Activated naive CD4-positive, alpha-beta T cell treated with anti-CD3 and anti-CD28 coated beads, Interleukin-2, amount 50 U/mL, for 72 hours (primary cell): ENCODE measurements around the gene GRM7. TPM values are rescaled to one million over a fixed set of nuclear protein-coding genes. Genes with fewer than 3 reads are reported as not detected.

ENCODE experiments used
- ATAC-seq, 2 donors: fragments of 150-1000 bp; cut with Tn5 transposase; 2 replicates each; pipeline ENCODE4 v1.10.0; 2021; ENCODE audit warnings: mild to moderate bottlenecking in 2 of 2, moderate library complexity in 2 of 2
- DNase-seq, 2 donors: peaks; one replicate each; pipeline ENCODE4 v3.0.0; 2021 to 2022; ENCODE audit warnings: low spot score in 2 of 2
- H3K27ac Mint-ChIP-seq, 2 donors: one replicate each; pipeline ENCODE4 v1.8.0; 2022; ENCODE audit warnings: mild to moderate bottlenecking in 2 of 2, mixed read lengths in 2 of 2
- H3K36me3 Mint-ChIP-seq, 2 donors: one replicate each; pipeline ENCODE4 v1.8.0; 2022; ENCODE audit warnings: mixed read lengths in 2 of 2
- H3K9me3 Mint-ChIP-seq, 2 donors: one replicate each; pipeline ENCODE4 v1.8.0; 2022; ENCODE audit warnings: mixed read lengths in 2 of 2
- total RNA-seq, 2 donors: library from RNA; stranded (reverse); gene quantifications; one replicate each; pipeline ENCODE4 v1.2.3, GENCODE V29; 2022

GRM7 gene
- total RNA-seq, 2 donors from 2014 or later, result not detected

DNA sequence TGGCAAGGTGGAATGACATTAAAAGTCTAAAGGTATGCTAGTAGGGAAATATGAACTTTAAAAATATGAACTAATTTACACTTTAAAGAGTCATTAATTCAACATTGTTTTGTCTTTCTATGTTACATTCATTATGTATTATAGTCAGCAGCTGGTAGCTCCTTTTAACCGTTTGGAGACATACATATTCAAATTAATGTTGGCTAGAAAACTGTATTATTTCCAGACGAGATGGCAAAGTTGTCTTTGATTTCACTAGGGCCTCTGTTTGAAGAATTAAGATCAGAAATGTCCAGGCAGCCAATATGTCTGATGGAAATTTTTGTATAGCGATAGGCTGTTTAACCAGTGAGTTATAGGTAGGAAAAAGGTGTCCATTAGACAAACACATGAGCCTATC is 817.6 kb downstream of the GRM7 start:
- no peaks in the 10 kb centered on the region for H3K36me3 Mint-ChIP-seq
- H3K9me3 Mint-ChIP-seq, result peaks cover 0 to 3% of the 10 kb centered on the region in 2 donors
- DNase-seq, result no peak
- ATAC-seq, result no peak
- no peak overlapping the region for H3K27ac Mint-ChIP-seq

DNA sequence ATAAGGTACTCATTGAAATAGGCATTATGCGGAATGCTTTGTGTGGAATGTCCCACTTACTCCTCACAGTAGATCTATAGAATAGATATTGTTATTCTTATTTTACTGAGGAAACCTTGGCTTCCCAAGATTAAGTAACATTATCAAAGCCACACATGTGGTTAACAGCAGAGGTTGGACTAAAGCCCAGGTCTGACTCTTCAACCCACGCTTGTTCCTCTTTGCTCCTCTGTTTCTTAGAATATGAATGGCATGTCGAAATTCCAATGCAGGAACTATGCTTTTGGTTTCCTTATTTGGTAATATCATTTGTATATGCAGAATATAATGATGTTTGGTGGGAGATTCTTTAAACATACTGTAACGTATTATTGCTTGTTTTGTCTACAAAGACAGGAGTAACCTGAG is 821.9 kb downstream of the GRM7 start:
- ATAC-seq (no peak), DNase-seq (no peak)
- Mint-ChIP-seq H3K36me3 (no peaks in the 10 kb centered on the region), H3K27ac (no peak overlapping the region), H3K9me3 (peaks cover 0 to 3% of the 10 kb centered on the region in 2 donors)

DNA sequence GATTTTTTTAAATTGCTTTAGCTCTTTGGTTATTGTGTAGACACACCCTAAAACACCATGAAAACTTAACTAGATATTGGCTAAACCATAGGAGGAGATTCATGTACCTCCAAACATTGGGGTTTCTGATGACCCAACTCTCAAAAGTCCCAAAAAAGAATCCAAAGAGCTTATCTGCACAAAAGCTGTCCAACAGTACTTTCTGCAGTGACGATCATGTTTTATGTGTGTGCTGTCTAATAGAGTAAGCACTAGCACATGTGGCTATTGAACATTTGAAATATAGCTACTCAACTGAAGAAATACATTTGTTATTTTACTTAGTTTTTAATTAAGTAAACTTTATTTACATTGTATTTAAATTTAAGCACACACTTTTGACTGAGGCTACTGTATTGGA is 822.5 kb downstream of the GRM7 start:
- H3K36me3 Mint-ChIP-seq, result no peaks in the 10 kb centered on the region
- H3K9me3 Mint-ChIP-seq, result peaks cover 0 to 3% of the 10 kb centered on the region in 2 donors
- ATAC-seq (no peak), DNase-seq (no peak)
- no peak overlapping the region for H3K27ac Mint-ChIP-seq

DNA sequence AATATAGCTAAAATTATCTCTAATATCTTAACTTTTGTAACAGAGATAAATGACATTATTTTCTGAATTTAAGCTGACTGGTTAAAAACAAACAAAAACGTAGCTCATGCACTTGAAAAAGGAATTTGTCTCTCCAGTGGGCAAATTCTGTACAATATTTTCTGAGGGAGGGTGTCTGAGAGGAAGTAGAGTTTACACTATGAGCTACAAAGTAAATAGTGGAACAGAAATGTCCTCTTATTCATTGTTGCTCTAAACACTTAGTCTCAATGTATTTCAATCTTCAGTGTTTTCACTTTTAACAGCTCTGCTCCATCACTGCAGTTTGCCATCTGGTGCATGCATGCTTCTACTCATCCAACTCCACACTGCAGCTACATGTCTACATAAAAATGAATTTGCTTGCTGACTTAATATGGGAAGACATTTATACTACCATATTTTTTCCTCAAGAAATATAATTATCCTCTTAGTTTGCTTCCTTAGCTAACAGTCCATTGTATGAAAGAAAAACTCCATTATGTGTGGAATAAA is 823.3 kb downstream of the GRM7 start:
- Mint-ChIP-seq H3K36me3 (no peaks in the 10 kb centered on the region), H3K27ac (no peak overlapping the region), H3K9me3 (peaks cover 0 to 3% of the 10 kb centered on the region in 2 donors)
- ATAC-seq (no peak), DNase-seq (no peak)

DNA sequence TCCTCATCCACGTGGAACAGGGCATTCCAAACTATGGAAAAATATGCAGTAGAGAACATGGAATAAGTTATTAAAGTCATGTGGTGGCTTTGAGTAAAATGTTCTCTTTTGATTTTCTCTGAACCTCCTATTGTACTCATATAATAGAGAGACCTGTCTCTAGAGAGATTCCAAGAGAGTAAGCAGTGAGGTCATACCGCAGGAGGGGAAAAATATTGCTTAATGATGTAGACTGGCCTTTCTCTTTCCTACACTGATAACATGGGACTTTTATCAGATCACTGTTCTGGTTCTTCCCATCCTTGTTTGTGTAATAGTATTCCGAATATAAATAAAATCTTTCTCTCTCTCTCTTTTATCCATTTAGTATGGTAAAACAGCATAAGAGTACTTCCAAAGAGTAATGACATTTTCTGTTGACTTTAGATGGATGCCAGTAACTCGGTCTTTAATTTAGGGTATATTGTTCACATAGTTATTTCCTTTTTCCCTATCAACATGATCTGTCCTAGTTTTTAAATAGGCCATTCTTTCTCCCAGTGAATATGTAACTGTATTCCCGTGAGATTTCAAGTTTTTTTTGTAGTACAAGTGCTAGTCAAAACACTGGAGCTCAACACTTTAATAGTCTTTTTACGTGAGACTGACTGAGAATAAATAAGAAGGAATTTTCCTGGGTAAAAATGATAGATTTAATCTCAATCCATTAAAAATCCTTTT is 826.7 kb downstream of the GRM7 start:
- Mint-ChIP-seq H3K36me3 (peaks cover 0 to 4% of the 10 kb centered on the region in 2 donors), H3K9me3 (peaks cover 0 to 4% of the 10 kb centered on the region in 2 donors), H3K27ac (no peak overlapping the region)
- DNase-seq, result no peak
- ATAC-seq, result no peak

DNA sequence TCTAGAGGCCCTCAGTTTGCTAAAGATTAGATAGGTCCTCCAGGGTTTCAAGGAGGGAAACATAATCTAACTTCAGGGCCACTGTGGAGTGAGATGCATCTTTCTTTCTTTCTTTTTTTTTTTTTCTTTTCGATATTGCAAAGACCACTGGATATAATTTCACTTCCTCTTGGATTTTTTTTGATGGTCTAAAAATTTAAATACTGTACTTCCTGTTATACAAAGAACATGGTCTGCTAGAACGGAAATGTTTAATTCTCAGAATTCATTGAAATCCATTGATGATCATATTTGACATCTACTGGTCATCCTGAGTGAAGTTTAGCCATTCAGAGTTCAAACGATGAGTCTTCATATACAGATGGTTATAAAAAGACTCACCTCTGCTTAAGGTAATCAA is 832.0 kb downstream of the GRM7 start:
- Mint-ChIP-seq H3K36me3 (peaks cover 0 to 4% of the 10 kb centered on the region in 2 donors), H3K27ac (no peak overlapping the region), H3K9me3 (peaks cover 0 to 5% of the 10 kb centered on the region in 2 donors)
- ATAC-seq (no peak), DNase-seq (no peak)

DNA sequence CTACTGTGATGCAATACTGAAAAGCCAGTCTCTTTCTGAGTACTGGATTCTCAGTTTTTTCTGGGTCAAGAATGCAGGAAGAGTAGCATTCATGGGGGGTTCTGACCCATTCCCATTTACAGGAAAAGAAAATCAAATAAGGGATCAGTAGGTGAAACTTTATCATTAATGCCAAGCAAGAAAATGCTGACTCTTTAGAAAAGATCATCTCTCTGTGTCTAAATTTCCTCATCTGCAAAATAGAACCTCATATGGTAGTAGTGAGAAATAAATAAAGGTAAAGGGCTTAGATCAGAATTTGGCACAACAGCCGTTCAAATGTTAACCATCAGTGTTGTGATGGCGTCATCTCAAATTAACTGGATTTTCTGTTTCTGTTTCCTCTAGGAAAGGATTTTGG is 833.1 kb downstream of the GRM7 start:
- H3K9me3 Mint-ChIP-seq, result peaks cover 0 to 8% of the 10 kb centered on the region in 2 donors
- ATAC-seq (no peak), DNase-seq (no peak)
- peaks cover 0 to 4% of the 10 kb centered on the region in 2 donors for H3K36me3 Mint-ChIP-seq
- H3K27ac Mint-ChIP-seq, result no peak overlapping the region

DNA sequence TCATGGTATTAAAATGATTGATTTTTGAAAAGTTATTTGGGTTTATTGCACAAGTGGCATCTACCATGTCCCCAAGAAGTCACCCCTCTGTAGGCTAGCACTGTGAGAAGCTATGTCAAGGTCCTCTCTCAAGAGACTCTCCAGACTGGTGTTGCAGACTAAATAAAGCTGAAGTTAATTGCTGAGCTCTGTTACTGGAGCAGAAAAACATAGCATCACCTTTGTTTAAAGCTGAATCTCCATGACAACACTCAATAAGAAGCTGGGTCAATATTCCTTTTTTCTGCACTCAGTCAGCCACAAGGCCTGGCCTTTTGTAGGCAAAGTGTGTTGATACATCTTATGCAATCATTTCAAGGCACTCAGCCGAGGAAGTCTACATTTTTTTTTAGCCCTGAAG is 834.1 kb downstream of the GRM7 start:
- Mint-ChIP-seq H3K36me3 (peaks cover 0 to 4% of the 10 kb centered on the region in 2 donors), H3K27ac (no peak overlapping the region), H3K9me3 (peaks cover 0 to 8% of the 10 kb centered on the region in 2 donors)
- no peak for DNase-seq
- ATAC-seq, result no peak

DNA sequence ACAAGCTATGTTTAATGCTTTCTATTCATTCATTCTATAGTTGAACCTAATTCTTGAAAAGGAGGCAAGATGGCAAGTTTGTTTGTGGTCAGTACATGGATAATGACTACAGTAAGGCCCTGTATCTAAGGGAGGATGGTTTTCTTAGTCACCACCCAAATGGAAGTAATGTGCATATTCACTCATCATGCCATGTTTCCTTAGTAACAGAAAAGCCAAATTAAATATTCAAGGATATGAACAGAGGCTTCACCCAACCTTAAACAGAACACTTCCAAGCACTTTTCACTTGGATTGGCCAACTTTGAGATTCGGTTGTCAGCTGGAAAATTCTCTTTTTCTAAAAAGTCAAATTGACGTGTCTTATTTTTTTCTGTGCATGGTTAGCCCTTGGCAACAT is 835.4 kb downstream of the GRM7 start:
- H3K9me3 Mint-ChIP-seq, result peaks cover 0 to 8% of the 10 kb centered on the region in 2 donors
- ATAC-seq, result no peak
- peaks cover 0 to 4% of the 10 kb centered on the region in 2 donors for H3K36me3 Mint-ChIP-seq

DNA sequence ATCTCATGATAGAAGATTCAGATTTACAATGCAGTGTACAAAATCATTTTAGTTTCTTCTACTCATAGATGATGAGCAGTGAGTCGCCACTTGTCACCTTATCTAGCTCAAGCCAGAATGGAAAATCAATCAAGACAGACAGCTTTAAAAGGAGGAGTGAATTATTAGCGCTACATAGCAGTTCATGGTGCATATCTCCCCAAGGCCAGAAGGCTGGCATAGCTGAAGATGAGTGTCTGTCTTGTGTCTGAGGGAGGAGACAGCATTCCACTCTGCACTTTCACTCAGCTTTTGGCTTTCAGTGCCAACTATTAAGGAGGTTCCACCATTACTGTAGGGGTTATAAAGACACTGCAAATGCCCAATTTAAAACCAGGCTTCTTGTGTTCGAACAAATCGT is 836.6 kb downstream of the GRM7 start:
- ATAC-seq, result no peak
- no peak for DNase-seq

More for the DNA sequence above, 835.4 kb downstream of the GRM7 start:
- no peak overlapping the region for H3K27ac Mint-ChIP-seq
- no peak for DNase-seq

DNA sequence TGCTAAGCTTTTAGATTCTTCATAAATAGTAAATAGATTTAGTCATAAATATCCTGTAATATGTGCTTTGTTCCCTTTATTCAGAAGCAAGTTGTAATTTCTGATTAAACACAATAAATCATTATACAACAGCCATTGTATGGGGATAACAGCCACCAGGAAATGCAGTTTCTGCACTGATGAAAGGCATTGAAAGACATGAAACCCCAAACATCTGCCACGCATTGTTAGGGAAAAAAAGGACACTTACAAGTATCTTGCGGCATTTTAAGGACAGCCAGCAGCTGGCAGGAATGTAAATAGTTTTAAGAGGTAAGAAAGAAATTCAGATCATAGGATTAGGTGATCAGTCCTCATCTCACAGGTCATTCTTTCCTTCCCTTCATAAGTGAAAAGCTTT is 839.6 kb downstream of the GRM7 start:
- H3K9me3 Mint-ChIP-seq, result peaks cover 0 to 4% of the 10 kb centered on the region in 2 donors
- DNase-seq, result no peak
- no peak for ATAC-seq
- no peak overlapping the region for H3K27ac Mint-ChIP-seq
- H3K36me3 Mint-ChIP-seq, result no peaks in the 10 kb centered on the region

More for the DNA sequence above, 836.6 kb downstream of the GRM7 start:
- Mint-ChIP-seq H3K9me3 (peaks cover 0 to 4% of the 10 kb centered on the region in 2 donors), H3K27ac (no peak overlapping the region), H3K36me3 (no peaks in the 10 kb centered on the region)

DNA sequence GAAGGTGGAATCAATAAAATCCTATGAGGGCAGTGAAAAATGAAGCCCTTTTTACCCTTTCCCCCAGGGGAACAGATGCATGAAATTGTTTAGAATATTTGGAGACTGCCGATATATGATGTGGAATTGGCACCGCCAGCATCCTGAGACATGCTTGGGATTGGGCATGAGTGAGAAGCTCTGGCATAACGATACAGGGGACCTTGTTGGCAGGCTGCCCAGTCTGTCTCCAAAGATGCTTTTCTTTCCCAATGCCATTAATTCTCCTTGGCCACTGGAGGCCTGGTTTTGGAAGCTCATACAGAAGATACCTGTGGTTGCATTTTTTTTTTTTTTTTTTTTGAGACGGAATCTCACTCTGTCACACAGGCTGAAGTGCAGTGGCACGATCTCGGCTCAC is 840.1 kb downstream of the GRM7 start:
- ATAC-seq (no peak), DNase-seq (no peak)
- Mint-ChIP-seq H3K9me3 (peaks cover 0 to 4% of the 10 kb centered on the region in 2 donors), H3K36me3 (no peaks in the 10 kb centered on the region), H3K27ac (no peak overlapping the region)

DNA sequence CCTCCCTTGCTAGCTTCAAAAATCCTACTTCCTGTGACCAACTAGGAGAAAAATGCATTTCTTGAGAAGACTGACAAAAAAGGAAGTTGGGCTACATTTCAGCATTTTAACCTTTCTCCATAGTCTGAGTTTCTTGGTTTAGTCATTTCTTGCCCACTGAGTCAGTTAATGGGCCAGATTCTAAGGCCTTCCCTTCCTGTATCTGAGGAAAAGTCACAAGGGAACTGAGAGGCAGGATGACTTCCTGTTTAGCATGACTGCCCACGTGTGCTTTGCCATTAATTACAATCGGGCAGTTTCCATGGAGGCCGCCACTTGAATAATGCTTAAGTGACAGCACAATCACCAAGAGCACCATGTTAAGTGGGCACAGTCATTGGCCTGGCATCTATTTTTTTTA is 846.3 kb downstream of the GRM7 start:
- H3K27ac Mint-ChIP-seq, result no peak overlapping the region
- no peak for DNase-seq

DNA sequence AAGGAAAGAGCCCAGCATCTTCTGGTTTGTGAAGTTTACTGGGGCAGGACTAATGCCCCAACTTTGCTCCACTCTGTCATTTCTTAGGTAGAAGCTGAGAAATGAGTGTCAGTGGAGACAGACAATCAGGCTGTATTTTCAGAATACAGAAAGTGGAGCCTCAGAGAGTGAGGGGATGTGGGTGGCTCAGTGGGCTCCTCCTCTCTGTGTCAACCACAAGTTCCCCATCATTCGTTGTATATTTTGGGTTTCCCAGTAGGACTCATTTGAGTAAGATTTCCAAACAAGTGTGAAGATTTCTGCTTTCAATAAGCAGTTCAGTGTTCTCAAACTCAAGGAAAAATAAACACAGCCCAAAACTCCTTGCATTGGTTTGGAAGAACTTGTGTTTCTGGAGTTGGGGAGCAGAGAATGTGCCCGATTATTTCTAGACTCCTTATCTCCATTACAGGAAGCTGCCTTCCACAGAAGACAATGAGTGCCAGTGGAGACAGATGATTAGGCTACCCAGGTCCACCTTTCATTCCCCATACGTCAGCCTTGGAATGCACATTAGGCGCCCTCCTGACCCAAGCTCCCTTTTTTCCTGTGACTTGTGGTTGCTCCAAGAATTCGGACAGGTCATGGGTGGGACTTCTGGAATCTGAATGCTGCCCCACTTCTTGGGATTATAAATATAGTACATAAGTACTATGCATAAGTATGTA is 848.6 kb downstream of the GRM7 start:
- peak in 1 of 2 donors; percentile 62 for ATAC-seq
- Mint-ChIP-seq H3K36me3 (no peaks in the 10 kb centered on the region), H3K9me3 (peaks cover 0 to 4% of the 10 kb centered on the region in 2 donors), H3K27ac (no peak overlapping the region)
- DNase-seq, result no peak

More for the DNA sequence above, 846.3 kb downstream of the GRM7 start:
- ATAC-seq, result peak in 1 of 2 donors; percentile 45
- H3K36me3 Mint-ChIP-seq, result no peaks in the 10 kb centered on the region
- peaks cover 0 to 4% of the 10 kb centered on the region in 2 donors for H3K9me3 Mint-ChIP-seq

DNA sequence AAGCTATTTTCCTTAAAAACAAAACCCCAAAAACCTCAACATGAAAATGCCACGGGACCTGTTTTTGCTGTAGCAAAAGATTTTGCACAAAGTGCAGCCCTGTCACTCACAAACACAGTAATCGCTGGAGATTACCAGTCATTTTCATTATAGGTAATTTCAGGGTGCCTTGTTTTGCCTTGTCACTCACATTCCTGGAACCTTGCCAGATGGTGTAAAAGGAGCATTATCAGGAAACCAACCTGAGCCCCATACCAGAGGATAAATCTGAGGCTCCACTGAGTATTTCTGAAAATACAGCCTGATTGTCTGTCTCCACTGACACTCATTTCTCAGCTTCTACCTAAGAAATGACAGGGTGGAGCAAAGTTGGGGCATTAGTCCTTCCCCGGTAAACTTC is 849.4 kb downstream of the GRM7 start:
- H3K36me3 Mint-ChIP-seq, result no peaks in the 10 kb centered on the region
- H3K27ac Mint-ChIP-seq, result no peak overlapping the region
- ATAC-seq (peak in 1 of 2 donors; percentile 60), DNase-seq (no peak)
- peaks cover 0 to 4% of the 10 kb centered on the region in 2 donors for H3K9me3 Mint-ChIP-seq

DNA sequence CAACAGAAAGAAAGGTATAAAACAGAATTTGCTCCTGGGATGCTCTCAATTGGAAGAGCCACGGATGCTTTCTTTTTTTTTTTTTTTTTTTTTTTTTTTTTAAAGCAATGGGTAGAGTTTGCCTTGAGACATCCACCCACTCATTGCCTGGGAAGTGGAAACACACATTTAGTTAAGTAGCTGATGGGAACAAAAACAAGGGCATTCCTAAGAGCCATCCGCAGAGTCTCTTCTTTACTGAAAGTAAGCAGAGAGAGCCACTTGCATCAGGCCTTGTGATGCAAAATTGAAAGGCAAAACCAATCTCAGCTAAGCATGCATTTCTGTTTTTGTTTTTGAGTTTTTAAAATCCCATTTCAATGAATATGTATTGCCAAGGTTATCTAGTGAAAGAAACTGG is 852.8 kb downstream of the GRM7 start:
- DNase-seq, result no peak
- Mint-ChIP-seq H3K36me3 (no peaks in the 10 kb centered on the region), H3K9me3 (peaks cover 0 to 3% of the 10 kb centered on the region in 2 donors), H3K27ac (no peak overlapping the region)
- ATAC-seq, result no peak

DNA sequence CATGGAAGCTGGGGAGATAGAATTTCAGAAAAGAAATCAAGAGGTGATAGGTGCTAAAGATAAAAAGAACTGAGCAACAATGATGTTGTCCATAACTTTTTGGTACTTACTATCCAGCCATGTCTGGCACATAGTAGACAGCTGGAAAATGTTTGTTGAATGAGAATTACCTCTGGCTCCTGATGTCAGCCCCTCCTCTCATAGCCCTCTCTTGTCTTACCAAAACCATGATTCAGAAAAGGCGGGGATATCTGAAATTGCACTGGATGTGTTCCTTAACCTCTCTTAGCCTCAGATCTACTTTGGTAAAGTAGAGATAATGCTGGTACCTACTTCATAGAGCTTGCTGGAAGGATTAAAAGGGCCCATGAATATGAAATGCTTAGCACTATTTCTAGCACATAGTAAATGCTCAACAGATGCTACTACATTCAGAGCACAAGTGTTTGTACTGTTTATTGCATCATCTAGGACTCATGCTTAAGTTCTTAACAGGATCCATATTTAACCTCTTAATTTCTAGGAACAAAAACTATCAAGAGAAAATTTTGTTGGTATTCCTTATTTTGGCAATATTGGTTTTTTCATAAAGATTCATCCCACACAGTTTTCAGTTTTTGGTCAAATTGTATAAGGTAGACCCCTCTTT is 859.9 kb downstream of the GRM7 start:
- ATAC-seq (no peak), DNase-seq (no peak)
- H3K36me3 Mint-ChIP-seq, result no peaks in the 10 kb centered on the region
- peaks cover 0 to 3% of the 10 kb centered on the region in 2 donors for H3K9me3 Mint-ChIP-seq
- H3K27ac Mint-ChIP-seq, result no peak overlapping the region
